Calu3 (cell line): ENCODE results near the gene RETREG1. TPM values are rescaled to one million over a fixed set of nuclear protein-coding genes. Genes with fewer than 3 reads are reported as not detected.
"Not testable (repeated sequence)": the region's sequence is repeated elsewhere in the genome, so short reads cannot be mapped to it uniquely, and the experiment has no call there.

ENCODE experiments used
- BruUV-seq: library from RNA; stranded (reverse); fragments of 400-500 nt; replicated peaks from 2 replicates; lab custom pipeline; 2021; lab: Mats Ljungman, UMichigan
- CTCF ChIA-PET: fragments of 300-600 bp; sonication (Branson Sonifier 250); formaldehyde crosslinking; loops from one replicate; lab custom pipeline; 2022; ENCODE audit warnings: antibody characterized with exemption; lab: Charles Lee
- DNase-seq: peaks from one replicate; pipeline ENCODE4 v3.0.0; 2022
- H3K27ac Mint-ChIP-seq: one replicate; pipeline ENCODE4 v1.8.0; 2022; ENCODE audit warnings: mixed read lengths; ENCODE audit not compliant: unreplicated experiment
- H3K27me3 Mint-ChIP-seq: one replicate; pipeline ENCODE4 v1.8.0; 2022; ENCODE audit warnings: mixed read lengths; ENCODE audit not compliant: unreplicated experiment
- H3K36me3 Mint-ChIP-seq: one replicate; pipeline ENCODE4 v1.8.0; 2022; ENCODE audit warnings: mild to moderate bottlenecking, moderate library complexity, mixed read lengths; ENCODE audit not compliant: insufficient read depth, unreplicated experiment
- H3K4me1 Mint-ChIP-seq: one replicate; pipeline ENCODE4 v1.8.0; 2022; ENCODE audit warnings: mild to moderate bottlenecking, low read depth, mixed read lengths; ENCODE audit not compliant: unreplicated experiment
- H3K4me3 Mint-ChIP-seq: one replicate; pipeline ENCODE4 v1.8.0; 2022; ENCODE audit warnings: mild to moderate bottlenecking, low read depth, moderate library complexity, mixed read lengths; ENCODE audit not compliant: unreplicated experiment
- H3K9me3 Mint-ChIP-seq: one replicate; pipeline ENCODE4 v1.8.0; 2022; ENCODE audit warnings: low read depth, mixed read lengths; ENCODE audit not compliant: unreplicated experiment
- CTCF ChIP-seq: fragments of 200-600 bp; IDR thresholded peaks from one replicate; pipeline ENCODE4 v1.8.0; 2022; ENCODE audit warnings: antibody characterized with exemption; ENCODE audit not compliant: unreplicated experiment
- intact Hi-C: fragments of 100-400 bp; cut with micrococcal nuclease; formaldehyde crosslinking; loops from one replicate; pipeline ENCODE4 v1.10.0; 2022; ENCODE audit not compliant: unreplicated experiment
- total RNA-seq: library from RNA; stranded (reverse); gene quantifications from 2 replicates; pipeline ENCODE4 v1.2.3, GENCODE V29; 2022

Gene RETREG1
- total RNA-seq, 1 experiment from 2014 or later = 12.0 TPM

GRCh38 chr5:16656561-16657191 is 39.9 kb upstream of the RETREG1 start:
- TF ChIP-seq CTCF = no peak
- no peak for DNase-seq
- H3K36me3 Mint-ChIP-seq = no peaks in the 10 kb centered on the region
- no peaks in the 10 kb centered on the region for H3K4me1 Mint-ChIP-seq
- no TSS peak for BruUV-seq
- H3K27ac Mint-ChIP-seq = no peak overlapping the region
- intact Hi-C loops = no loop called here
- H3K27me3 Mint-ChIP-seq = peaks cover 10% of the 10 kb centered on the region
- CTCF ChIA-PET = interaction anchor here (0.9 to 1.1 kb wide), 2 partner anchors 10 to 167 kb away, joined by 3 to 5 read pairs; no protein-coding TSS in a partner anchor
- no peak overlapping the region for H3K4me3 Mint-ChIP-seq
- no peaks in the 10 kb centered on the region for H3K9me3 Mint-ChIP-seq

- H3K36me3 Mint-ChIP-seq = no peaks in the 10 kb centered on the region
- intact Hi-C loops = no loop called here
- H3K27ac Mint-ChIP-seq = no peak overlapping the region
- no peak for DNase-seq
- H3K4me1 Mint-ChIP-seq = no peaks in the 10 kb centered on the region
- no peak for TF ChIP-seq CTCF
- H3K4me3 Mint-ChIP-seq = no peak overlapping the region
- H3K9me3 Mint-ChIP-seq = no peaks in the 10 kb centered on the region
- peaks cover 10% of the 10 kb centered on the region for H3K27me3 Mint-ChIP-seq
- CTCF ChIA-PET = no interaction called here
- no TSS peak for BruUV-seq
These were observed 38.0 kb upstream of the RETREG1 start for GRCh38 chr5:16654647-16655334.

GRCh38 chr5:16648739-16649138 is 31.9 kb upstream of the RETREG1 start:
- CTCF ChIA-PET, BruUV-seq, H3K9me3 Mint-ChIP-seq, H3K36me3 Mint-ChIP-seq, H3K4me1 Mint-ChIP-seq, DNase-seq, intact Hi-C loops, H3K27ac Mint-ChIP-seq, H3K4me3 Mint-ChIP-seq: not testable (repeated sequence)
- peaks cover 27% of the 10 kb centered on the region for H3K27me3 Mint-ChIP-seq

GRCh38 chr5:16644301-16644889 is 27.6 kb upstream of the RETREG1 start:
- no peaks in the 10 kb centered on the region for H3K9me3 Mint-ChIP-seq
- CTCF ChIA-PET = no interaction called here
- no TSS peak for BruUV-seq

More at GRCh38 chr5:16644301-16644889, 27.6 kb upstream of the RETREG1 start:
- no peak for TF ChIP-seq CTCF
- Mint-ChIP-seq H3K27me3 (peaks cover 51% of the 10 kb centered on the region), H3K27ac (no peak overlapping the region), H3K4me1 (no peaks in the 10 kb centered on the region), H3K36me3 (no peaks in the 10 kb centered on the region), H3K4me3 (no peak overlapping the region)
- no peak for DNase-seq
- intact Hi-C loops = no loop called here
